HEK293 (cell line): ENCODE results near the gene FGFR3.

Source experiments
- CTCF ChIA-PET: fragments of 350-600 bp; formaldehyde crosslinking; extraction: SDS; loops from one replicate; lab custom pipeline; 2021; ENCODE audit warnings: antibody characterized with exemption; lab: Yijun Ruan, JAX
- POLR2A ChIA-PET: fragments of 300-600 bp; formaldehyde crosslinking; extraction: SDS; loops from one replicate; lab custom pipeline; 2020; ENCODE audit warnings: antibody characterized with exemption, inconsistent platforms; lab: Yijun Ruan, JAX
- H3K27ac ChIP-seq: fragments of 200-500 bp; sonication (Bioruptor generic); 2 replicates; pipeline ENCODE4 v1.5.1; 2014; ENCODE audit warnings: low read depth, low read length, control low read depth, inconsistent platforms; ENCODE audit errors: extremely low read depth
- H3K36me3 ChIP-seq, 2 experiments: fragments of 200-500 bp in 1 of 2; sonication (Bioruptor generic) in 1 of 2; 1 replicate in 1 of 2; 2 replicates in 1 of 2; pipeline ENCODE4 v1.5.1; 2014 to 2017; ENCODE audit warnings: inconsistent platforms in 2 of 2, low read length in 2 of 2; ENCODE audit not compliant: control insufficient read depth in 2 of 2, insufficient read depth in 1 of 2
- H3K4me1 ChIP-seq: fragments of 200-500 bp; sonication (Bioruptor generic); 2 replicates; pipeline ENCODE4 v1.5.1; 2014; ENCODE audit warnings: mild to moderate bottlenecking, low read length, inconsistent platforms; ENCODE audit not compliant: control insufficient read depth, insufficient read depth
- H3K4me3 ChIP-seq: 2 replicates; pipeline ENCODE4 v1.5.1; 2011; ENCODE audit warnings: low read depth, mild to moderate bottlenecking, control low read depth, low read length, moderate library complexity
- H3K9me3 ChIP-seq: fragments of 200-500 bp; sonication (Bioruptor generic); 2 replicates; pipeline ENCODE4 v1.5.1; 2014; ENCODE audit warnings: low read depth, low read length, inconsistent platforms; ENCODE audit not compliant: control insufficient read depth, insufficient read depth
- GLIS2 ChIP-seq: fragments of 450-650 bp; formaldehyde crosslinking; IDR thresholded peaks from 2 replicates; pipeline ENCODE4 v1.5.1; 2016; ENCODE audit warnings: missing biosample characterization, missing genetic modification characterization
- HIC1 ChIP-seq: fragments of 450-650 bp; formaldehyde crosslinking; IDR thresholded peaks from 2 replicates; pipeline ENCODE4 v1.5.1; 2016; ENCODE audit warnings: missing biosample characterization, missing genetic modification characterization
- KLF10 ChIP-seq: fragments of 450-650 bp; IDR thresholded peaks from 2 replicates; pipeline ENCODE4 v1.5.1; 2018; ENCODE audit warnings: missing biosample characterization, mild to moderate bottlenecking, missing genetic modification characterization
- KLF9 ChIP-seq: fragments of 450-650 bp; formaldehyde crosslinking; IDR thresholded peaks from 2 replicates; pipeline ENCODE4 v1.5.1; 2016; ENCODE audit warnings: missing biosample characterization, missing genetic modification characterization, low read depth
- SCRT2 ChIP-seq: fragments of 450-650 bp; formaldehyde crosslinking; IDR thresholded peaks from 2 replicates; pipeline ENCODE4 v1.5.1; 2016; ENCODE audit warnings: missing biosample characterization, missing genetic modification characterization
- SP7 ChIP-seq: fragments of 450-650 bp; formaldehyde crosslinking; IDR thresholded peaks from 2 replicates; pipeline ENCODE4 v1.5.1; 2016; ENCODE audit warnings: missing biosample characterization, missing genetic modification characterization
- ZNF10 ChIP-seq: fragments of 450-650 bp; formaldehyde crosslinking; IDR thresholded peaks from 2 replicates; pipeline ENCODE4 v1.5.1; 2017; ENCODE audit warnings: missing biosample characterization, missing genetic modification characterization
- ZNF280C ChIP-seq: fragments of 450-650 bp; formaldehyde crosslinking; IDR thresholded peaks from 2 replicates; pipeline ENCODE4 v1.5.1; 2016; ENCODE audit warnings: missing biosample characterization, missing genetic modification characterization
- ZNF600 ChIP-seq: fragments of 450-650 bp; formaldehyde crosslinking; IDR thresholded peaks from 2 replicates; pipeline ENCODE4 v1.5.1; 2016; ENCODE audit warnings: missing biosample characterization, missing genetic modification characterization
- ZNF623 ChIP-seq: fragments of 450-650 bp; formaldehyde crosslinking; IDR thresholded peaks from 2 replicates; pipeline ENCODE4 v1.5.1; 2016; ENCODE audit warnings: missing biosample characterization, missing genetic modification characterization

Gene FGFR3

GRCh38 chr4:1779588-1780382 lies 13.3 kb upstream of the FGFR3 start (continued):
- no peak for TF ChIP-seq HIC1 (tag by site-specific recombination)

DNA sequence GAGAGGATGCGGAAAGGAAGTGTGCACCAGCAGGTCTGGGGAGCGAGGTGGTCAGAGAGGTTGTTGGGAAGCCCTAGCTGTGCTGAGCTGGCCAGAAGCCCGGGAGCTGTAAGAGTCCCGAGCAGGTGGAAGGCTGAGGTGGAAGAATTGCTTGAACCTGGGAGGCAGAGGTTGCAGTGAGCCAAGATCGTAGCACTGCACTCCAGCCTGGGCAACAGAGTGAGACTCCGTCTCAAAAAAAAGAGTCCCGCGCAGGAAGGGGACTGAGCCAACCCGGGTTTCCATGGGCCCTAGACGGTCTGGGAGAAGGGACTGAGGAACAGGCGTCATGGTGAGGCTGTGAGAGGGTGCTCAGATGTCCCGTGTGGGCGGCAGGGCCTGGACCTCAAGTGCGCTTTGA lies 12.7 kb upstream of the FGFR3 start:
- H3K4me1 ChIP-seq: no peaks in the 10 kb centered on the region
- H3K9me3 ChIP-seq: no peaks in the 10 kb centered on the region
- no peak overlapping the region for H3K27ac ChIP-seq
- TF ChIP-seq ZNF600 (tag by site-specific recombination) (peak; percentile 42; the same call in 1 of the 2 replicates), SP7 (tag by site-specific recombination) (no peak)
- TF ChIP-seq, all 188 proteins: peak for 1
- POLR2A ChIA-PET: no interaction called here
- CTCF ChIA-PET: interaction anchor here (0.6 to 1.2 kb wide), 2 partner anchors 13 to 41 kb away, joined by 3 to 5 read pairs; no protein-coding TSS in a partner anchor
- Histone ChIP-seq H3K4me3 (no peak overlapping the region), H3K36me3 (no peaks in the 10 kb centered on the region)

- Histone ChIP-seq H3K4me1 (no peaks in the 10 kb centered on the region), H3K36me3 (no peaks in the 10 kb centered on the region), H3K9me3 (no peaks in the 10 kb centered on the region)
- 0 out of 2 replicates have a peak, but pooled peaks have one; percentile 2 for TF ChIP-seq GLIS2 (tag by site-specific recombination)
- TF ChIP-seq ZNF623 (tag by site-specific recombination): no peak
- TF ChIP-seq, all 188 proteins: peak for 1
- no peak overlapping the region for H3K27ac ChIP-seq
- POLR2A ChIA-PET: interaction anchor here (0.6 to 1.8 kb wide), 2 partner anchors 10 to 278 kb away, joined by 3 to 7 read pairs; partner anchors contain the start of gene FGFR3
- no peak overlapping the region for H3K4me3 ChIP-seq
- CTCF ChIA-PET: interaction anchor here (1.4 kb wide), 1 partner anchor 35 kb away, joined by 3 read pairs; no protein-coding TSS in a partner anchor
Measured at GRCh38 chr4:1783015-1783414, 10.1 kb upstream of the FGFR3 start.

GRCh38 chr4:1783970-1784369 lies 9.1 kb upstream of the FGFR3 start:
- TF ChIP-seq ZNF280C (tag by site-specific recombination) (no peak), KLF10 (tag by site-specific recombination) (no peak), KLF9 (peak; percentile 40; the same call in 1 of the 2 replicates)
- TF ChIP-seq, all 188 proteins: peak for 1
- ChIA-PET CTCF (interaction anchor here (1.4 kb wide), 1 partner anchor 36 kb away, joined by 3 read pairs; no protein-coding TSS in a partner anchor), POLR2A (interaction anchor here (1.3 to 1.8 kb wide), 2 partner anchors 9 to 12 kb away, joined by 4 to 7 read pairs; partner anchors contain the start of gene FGFR3)
- Histone ChIP-seq H3K4me1 (no peaks in the 10 kb centered on the region), H3K36me3 (no peaks in the 10 kb centered on the region), H3K27ac (no peak overlapping the region), H3K9me3 (no peaks in the 10 kb centered on the region), H3K4me3 (no peak overlapping the region)

DNA sequence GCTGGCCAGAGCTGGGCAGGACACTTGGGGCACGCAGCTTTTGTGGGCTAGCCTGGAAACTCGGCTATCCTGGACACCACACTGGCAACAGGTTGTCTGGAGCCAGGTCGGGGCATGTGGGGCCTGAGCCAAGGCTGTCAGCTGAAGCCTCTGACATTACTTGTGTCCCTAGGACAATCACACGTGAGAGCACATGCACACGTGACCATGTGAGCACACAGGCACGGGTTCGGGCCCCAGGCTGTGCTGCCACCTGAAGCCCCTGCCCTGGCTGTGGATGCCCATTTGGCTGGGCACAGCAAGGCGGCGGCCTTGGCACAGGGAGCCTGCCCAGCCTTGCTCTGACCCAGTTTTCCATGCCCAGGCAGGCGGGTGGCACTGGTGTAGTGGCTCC lies 8.7 kb upstream of the FGFR3 start:
- CTCF ChIA-PET: interaction anchor here (1.4 kb wide), 1 partner anchor 37 kb away, joined by 3 read pairs; no protein-coding TSS in a partner anchor

More for the DNA sequence above, 8.7 kb upstream of the FGFR3 start:
- TF ChIP-seq ZNF10 (tag by site-specific recombination) (no peak), SCRT2 (peak; percentile 80)
- H3K36me3 ChIP-seq: no peaks in the 10 kb centered on the region
- POLR2A ChIA-PET: interaction anchor here (1.3 to 1.8 kb wide), 2 partner anchors 8 to 11 kb away, joined by 4 to 7 read pairs; partner anchors contain the start of gene FGFR3
- no peaks in the 10 kb centered on the region for H3K4me1 ChIP-seq
- no peak overlapping the region for H3K27ac ChIP-seq
- H3K4me3 ChIP-seq: no peak overlapping the region
- H3K9me3 ChIP-seq: no peaks in the 10 kb centered on the region
